ENCODE data around the gene ATP11A.

ATP11A gene

DNA sequence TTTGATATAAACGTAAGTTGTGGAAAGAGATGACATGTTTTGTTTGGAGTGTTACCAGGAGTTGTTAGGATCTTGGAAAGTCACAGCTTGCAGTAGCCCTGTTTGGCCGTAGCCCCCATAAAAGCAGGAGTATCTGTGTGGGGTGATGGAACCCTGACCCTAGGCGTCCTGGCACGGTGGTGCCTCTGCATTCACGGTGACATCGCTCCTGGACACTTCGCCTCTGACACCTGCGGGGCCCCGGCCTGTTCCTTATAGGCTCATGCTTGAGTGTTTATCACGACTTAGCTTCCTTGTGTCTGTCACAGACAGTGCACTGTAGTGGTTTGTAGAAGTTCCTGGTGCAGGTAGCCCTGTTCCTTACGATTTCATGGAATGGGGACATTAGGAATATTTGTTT, 74.2 kb downstream of the ATP11A start:
- DNase-seq: no peak

DNA sequence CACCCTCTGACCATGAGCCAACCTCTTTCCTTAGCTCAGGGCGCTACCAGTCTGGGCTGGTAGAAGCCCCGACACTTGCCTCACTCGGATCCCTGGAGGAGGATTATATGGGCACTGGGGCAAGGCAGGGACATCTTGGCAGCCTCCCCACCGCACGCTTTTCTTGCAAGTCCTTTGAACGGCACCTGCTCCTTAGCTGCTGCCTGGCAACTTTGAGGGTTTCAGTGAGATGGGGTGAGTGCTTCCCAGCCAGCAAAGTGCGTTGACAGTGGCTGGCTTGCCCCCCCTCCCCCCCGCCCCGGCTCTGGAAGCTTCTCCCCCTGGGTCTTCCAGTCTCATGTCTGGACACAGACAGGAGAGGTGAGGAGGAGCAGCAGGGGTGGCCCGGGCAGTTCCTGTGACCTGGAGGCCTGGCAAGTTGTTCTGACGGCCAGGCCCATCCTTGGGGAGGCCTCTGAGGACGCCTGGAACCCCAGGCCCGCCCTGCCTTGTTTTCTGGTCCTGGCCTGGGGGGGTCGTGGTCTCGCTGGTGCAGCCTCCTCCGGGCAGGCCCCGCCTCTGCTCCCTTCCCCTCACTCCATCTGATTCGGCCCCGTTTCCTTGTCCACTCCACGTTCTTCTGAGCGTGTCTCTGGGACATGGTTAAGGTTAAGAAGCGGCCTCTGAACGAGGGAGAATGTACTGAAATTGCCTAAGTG, 75.2 kb downstream of the ATP11A start:
- no peak for DNase-seq

DNA sequence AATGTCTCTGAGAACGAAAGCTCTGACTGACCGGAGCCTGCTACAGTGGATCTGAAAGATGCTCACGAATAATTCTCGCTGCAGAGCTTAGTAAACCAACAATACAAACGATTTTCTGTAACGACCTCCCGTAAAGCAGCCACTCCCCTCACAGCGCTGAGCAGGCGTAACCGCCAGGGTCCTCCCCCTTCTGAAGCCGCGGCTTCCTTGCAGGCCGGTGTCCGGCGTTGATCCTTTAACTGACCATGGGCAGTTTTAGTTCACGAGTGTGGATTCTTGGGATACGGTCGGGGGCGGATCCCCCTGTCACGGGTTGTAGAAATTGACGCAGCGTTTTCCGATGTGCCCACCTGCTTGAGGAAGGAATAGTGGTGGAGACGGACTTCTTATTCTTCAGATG, 75.9 kb downstream of the ATP11A start:
- no peak for DNase-seq

DNA sequence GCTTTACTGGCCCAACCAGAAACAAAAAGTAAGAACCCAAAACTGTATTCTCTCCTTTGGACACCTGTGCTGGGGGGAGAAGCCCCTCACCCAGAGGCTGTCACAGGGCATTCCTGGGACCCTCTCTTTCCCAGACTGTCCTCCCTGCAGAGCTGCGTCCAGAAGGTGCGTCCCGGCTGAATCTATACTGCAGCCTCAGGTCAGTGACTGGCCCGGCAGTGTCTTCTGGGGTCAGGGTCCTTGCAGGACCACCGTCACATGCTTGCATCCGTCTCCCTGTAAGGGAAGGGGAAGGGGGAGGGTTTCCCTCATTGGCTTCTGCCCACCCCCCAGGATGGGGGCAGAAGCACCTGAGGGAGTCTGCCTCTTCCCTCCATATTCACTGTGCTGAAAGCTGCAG, 76.5 kb downstream of the ATP11A start:
- no peak for DNase-seq

DNA sequence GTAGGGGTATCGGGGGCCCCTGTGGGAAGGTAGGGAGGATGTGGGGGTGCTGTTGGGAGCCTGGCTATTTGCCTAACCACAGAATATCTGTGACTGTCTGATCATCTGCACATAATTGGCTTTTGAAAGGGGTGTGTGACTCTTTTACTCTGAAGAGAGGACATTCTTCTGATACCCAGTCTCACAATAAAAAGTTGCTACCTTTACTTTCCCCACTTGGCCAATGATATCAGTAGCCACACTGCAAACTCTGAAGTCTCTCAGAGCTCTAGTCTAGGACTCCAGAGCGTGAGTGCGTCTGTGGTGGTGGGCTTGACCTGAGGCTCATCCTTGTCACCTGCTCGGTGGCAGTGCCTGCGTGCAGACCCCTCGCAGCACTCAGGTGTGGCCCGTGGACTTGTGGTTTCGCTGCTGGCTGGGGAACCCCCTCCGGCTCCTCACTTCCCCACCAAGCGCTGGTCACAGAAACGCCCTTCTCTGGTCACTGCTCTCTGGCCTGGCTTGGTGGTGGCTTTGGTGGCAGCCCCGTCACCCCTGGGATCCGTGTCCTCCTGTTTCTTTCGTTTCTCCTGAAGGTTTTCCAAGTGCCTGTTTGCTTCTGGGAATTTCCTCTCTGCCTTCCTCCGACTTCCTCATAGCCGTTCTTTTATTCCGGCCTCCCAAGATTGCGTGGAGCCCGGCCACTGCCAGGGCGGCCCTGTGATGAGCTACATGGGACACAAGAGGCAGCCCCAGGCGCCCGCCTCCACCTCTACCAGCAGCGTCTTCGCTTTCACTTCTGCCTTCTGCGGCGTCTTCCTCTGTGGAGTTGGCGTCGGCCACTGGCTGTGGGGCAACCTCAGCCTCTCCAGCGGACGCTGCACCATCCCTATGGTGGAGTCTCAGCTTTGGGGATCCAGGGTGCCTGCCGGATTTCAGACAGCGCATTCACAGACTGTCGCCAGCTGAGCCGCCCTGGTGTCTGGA, 78.0 kb downstream of the ATP11A start:
- no peak for DNase-seq

DNA sequence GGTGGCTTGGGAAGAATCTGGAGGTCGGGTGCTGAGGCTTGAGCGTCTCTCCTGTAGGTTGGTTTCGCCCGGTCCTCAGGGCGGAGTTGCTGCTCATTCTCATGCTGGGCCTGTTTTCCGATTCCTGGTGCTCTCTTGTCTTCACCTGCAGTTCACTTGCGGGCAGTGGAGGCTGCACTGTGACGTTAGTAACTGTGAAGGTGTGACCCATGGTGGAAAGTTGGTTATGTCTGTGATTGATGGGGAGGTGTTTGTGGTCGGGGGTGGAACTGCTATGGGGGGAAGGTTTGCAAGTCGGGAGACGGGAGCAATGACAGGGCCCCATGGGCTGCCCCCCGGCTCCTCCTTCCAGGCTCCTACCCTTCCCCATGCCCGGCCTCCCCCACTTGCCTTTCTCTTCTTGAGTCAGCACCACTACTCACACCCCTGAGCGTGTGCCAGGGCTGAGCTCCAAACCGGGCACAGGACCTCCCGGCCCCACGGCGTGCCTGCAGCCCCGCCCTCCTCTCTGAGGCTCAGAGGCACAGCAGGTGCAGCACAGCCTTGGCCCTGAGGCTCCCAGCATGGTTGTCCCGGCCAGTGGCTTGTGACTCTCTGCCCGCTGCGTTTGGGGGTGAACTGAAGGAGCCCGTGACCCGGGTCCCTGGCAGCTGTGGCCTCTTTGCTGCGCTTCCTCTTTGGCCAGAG, 79.1 kb downstream of the ATP11A start:
- DNase-seq: no peak

DNA sequence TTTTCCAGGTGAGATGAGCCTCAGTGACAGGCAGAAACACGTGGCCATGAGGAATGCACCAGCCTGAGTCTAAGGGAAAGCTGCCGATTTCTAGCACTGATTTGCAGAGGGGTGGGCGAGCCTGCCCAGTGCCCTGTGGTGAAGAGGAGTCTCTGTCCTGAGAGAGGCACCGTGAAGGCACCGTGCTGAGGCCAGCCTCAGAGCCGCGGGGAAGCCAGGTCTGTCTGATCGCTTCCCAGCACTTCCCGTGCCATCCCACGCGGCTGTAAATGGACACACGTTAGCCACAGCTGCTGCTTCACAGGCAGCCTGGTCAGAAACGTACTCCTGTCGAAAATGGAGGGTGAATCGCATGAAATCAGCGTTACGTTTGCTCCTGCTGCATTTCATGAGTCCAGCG, 79.8 kb downstream of the ATP11A start:
- no peak for DNase-seq

DNA sequence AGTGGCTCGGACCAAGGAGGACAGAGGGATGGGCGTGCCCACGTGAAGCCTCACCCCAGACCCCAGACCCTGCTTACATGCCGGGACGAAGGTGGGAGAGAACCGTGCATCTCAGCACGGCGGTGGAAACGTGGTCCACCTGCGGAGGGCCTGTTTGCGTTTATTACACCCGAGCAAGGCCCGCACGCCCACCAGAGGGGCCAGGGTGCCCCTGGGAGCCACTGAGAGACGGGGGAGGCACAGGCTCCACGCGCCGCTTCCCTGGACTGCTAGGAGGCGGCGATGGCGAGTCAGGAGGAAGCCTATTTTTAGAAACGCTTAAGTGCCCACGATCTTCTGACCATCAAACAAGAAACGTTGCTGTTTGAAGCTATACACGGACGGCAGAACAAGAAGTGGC, 80.7 kb downstream of the ATP11A start:
- no peak for DNase-seq

DNA sequence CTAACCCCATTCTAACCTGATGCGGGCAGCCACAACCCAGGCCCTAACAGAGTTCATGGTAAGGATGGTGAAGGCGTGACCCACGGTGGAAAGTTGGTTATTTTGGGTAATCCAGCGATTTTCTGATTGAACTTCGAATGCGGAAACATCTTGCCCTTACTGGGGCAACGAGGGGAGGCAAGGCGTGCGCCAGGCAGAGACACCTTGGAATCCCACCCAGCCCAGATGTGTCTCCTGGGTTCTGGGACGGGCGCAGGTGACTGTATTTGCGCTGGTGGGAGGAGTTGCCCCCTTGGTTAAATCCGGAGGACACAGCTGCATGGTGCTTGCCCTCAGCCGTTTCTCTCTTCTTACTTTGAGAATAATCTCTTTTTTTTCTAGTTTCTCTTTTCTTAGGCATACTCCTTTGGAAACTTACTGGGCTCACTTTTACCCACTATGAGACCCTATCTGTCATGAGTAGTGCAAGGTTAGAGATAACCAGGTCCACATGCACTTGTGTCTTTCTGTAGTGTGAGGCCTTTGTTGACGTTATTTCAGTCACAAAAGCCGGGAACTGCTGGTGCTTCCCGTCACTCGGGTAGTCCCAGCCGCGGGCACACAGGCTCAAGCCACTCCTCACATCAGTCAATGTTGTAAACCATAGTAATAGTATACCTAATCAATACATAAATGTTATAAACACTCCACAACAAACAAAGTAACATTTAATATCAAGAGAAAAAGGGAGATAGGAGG, 81.5 kb downstream of the ATP11A start:
- DNase-seq: no peak

DNA sequence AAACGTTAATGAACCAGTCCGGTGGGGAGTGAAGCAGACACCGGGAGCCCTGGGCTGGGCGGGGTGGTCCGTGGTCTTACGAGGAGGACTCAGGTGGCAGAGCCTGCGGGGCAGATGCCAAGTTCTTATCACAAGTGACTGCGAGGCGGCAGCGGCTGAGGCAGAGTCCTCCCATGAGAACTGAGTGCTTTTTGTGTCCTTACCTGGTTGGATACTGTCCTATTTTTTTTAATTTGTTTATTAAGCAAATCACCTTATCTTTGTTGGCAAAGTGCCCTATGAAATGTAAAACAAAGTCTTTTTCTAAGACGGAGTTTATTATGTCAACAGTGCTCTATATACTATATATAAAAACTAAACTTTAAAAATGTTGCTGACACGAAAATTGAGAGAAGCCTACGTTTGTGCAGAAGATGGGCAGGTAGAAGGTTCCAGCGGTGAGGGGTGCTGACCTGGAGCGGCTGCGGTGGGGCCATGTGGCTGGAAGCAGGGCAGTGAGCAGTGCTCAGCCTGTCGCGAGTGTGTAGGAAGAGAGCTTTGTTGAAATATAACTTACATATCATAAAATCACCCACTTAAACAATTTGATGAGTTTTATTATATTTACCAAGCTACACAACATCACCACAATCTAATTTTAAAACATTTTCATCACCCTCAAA, 82.2 kb downstream of the ATP11A start:
- DNase-seq: no peak

DNA sequence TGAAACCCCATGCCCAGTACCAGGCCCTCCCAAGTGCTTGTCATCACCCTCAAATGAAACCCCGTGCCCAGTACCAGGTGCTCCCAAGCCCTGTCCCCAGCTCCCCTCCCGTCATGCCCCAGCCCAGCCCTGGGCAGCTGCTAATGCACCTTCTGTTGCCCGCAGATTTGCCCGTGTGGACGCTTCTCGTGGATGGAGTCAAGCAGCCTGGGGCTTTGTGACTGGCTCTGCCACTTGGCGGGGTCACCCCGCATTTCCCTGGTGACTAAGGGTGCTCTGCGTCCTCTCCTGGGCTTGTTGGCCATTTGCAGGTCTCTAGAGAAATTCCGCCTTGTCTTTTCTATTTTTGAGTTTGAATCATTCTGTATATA, 82.7 kb downstream of the ATP11A start:
- DNase-seq: no peak

DNA sequence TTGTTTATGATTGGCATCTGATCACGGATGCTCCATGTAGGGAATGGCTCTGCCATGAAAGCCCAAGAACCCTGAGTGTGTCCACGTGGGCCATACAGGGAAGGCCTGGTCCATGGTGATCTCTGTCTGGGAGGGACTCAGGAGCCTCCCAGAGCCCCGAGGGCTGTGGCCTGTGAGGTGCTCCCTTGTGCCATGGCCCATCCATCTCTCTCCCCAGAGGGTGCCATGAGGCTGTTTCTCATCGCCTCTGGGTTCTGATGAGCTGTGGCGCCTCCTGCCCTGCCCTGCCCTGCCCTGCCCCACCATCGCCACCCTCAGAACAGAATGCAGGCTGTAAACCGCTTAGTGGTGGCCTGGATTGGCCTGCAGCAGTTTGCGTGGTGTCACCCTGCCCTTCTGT, 83.1 kb downstream of the ATP11A start:
- DNase-seq: no peak

DNA sequence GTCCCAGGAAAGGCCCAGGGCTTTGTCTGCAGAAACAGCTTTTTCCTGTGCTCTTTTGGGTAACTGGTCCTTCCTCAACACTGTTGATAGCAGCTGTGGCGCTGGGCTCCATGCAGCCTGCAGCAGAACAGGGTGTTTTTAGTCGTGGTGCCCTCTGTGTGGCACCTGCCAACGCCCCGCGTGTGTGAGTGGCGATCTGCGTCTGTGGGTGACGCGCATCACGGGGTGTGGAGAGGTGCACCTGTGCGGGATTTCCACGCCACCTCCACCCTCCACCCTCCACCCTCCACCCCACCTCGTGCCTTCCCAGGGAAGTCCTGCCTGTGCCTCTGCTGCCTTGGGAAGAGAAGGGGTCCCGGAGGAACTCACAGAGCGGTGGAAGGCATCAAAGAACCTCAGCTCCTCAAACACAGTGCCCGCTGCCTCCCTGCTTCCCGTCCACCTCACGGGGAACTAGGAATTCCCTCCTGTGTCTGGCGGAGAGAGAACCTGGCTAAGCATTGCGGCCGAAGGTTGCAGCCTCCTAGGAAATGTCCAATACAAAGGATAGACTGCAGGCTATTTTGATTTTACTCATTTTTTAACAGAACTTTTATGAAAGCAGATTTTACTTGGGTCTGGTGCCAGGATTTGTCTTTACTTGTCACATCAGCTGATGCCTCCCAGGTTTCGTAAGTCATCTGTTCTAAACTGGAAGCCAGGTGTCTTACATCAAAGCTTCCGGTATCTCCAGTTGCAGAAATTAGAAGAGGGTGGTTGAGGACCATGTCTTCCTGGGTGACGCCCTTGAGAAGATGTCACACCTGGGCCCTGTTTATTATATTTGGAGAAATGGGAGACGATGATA, 84.0 kb downstream of the ATP11A start:
- no peak for DNase-seq

DNA sequence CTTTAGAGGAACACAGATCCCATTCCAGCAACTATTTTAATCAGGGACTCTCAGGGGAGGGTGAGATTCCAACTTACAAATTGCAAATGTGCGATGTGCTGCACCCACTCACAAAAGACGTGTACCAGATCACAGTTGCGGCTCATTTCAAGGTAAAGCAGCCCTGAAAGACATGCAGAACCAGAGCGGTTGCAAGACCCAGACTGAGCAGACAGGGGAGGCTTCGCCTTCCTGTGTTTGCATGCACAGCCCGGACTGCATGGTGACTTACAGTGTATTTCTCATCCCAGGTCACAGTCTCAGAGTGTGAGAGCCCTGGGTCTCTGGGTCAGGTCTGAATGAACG, 84.6 kb downstream of the ATP11A start:
- DNase-seq: no peak

DNA sequence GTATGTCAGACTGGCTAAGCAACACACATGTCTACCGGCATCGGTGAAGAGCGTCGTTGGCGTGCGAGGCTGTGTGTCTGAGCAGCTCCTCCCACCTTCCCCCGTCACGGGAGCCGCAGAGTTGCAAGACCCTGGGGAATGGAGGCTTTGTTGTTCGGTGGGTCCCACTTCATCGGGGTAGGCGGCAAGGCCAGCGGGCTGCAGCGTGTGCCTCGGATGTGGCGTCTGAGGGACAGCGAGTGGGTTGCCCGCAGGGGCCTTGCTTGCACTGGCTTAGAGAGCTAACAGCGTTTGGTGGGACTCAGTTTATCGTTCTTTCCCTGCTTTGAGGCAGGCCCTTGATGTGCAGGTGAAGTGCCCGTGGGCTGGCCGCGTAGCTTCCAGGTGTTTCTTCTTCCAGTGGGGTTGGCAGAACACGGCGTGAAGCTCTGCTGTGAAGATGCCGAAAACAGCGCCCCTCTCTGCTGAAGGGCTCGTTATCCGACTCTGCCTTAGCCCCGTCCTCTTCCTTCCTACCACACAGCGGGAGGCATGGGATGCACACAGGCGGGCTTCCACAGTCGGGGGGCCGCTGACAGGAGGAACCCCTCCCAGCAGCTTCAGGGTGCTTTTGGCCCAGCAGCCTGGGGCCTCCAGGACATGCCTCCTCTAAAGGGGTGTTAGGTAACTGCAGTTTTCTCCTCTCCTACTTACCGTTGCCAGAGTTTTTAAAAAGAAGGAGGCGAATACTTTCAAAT, 85.2 kb downstream of the ATP11A start:
- no peak for DNase-seq

DNA sequence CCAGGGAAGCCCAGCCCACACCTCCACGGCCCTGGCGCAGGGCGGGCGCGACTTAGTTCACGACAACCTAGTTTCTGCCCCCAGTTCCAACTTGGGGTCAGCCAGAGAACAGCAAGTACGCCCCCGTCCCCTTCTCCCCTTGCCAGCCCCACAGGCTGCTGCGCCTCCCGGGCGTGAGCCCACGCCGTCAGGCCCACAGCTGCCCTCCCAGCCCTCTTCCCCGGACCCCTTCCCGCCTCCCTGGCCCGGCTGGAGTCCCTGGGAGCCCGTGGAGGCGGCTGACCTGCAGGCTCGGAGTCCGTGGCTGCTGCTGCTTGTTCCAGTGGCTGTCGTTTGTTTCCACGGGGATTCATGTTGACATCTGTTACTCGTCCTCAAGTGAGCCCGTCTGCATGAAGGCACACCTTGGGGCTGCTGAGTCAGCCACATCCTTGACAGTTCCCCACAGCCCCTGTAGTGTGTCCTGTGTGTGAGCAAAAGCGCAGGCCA, 86.0 kb downstream of the ATP11A start:
- no peak for DNase-seq

DNA sequence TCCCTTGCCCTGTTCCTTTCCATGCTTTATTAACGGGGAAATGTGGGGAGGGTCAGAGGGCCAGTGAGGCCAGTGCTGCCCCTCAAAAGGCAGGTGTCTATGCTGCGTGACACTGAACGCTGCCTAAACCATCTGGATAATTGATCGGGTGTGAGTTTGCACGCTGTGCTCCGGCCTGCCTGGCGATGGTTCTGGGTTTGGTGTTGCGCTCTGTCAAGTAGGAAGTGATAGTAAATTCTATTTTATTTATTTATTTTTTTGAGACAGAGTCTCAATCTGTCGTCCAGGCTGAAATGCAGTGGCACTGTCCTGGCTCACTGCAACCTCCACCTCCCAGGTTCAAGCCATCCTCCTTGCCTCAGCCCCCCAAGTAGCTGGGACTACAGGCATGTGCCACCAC, 86.5 kb downstream of the ATP11A start:
- no peak for DNase-seq

DNA sequence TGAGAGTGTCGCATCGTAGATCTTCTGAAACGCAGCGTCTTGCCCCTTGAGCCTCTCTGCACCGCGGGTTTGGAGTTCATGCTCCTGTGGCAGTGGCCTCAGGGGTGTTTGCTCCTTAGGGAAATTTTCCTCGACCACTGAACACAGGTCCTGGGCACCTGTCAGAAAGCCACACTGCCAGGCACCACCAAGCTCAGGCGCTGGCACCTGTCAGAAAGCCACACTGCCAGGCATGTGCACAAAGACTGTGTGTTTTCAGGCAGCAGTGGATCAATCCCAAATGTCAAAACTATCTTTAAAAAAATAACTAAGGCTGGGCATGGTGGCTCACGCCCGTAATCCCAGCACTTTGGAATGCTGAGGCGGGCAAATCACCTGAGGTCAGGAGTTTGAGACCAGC, 87.1 kb downstream of the ATP11A start:
- DNase-seq: no peak

DNA sequence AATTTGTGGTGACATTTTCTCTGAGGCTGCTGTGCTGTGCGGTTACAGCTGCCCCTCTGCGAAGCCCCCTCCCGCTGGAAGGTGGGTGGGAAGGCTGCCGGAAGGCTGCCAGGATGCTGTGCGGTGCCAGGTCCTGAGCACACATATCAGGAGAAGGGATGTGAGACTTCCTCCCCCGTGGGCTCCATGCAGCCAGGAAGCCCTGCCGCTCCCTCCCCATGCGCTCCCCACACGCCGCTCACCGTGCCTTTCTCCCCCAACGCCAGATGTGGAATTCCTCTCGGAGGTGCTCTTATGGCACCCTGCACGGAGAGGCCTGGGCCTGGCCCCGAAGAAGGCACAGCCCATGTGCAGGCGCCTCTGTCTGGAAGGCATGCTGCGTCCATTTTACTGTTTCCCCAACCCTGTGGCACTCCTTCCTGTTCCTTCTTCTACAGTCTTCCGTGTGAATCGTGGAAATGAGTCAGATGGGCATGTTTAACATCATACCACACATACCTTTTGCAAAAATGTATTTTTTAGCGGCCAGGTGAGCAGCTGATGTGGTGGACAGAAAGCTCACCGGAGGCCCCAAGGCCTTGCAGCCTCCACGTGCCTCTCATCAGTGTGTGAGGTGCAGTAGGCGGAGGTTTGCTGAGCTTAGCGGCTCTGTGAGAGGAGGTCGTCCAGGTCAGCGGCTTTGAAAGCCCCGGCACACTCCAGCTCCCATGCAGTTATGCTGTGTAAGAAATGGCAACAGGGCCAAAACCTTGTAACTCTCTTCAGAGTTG, 88.0 kb downstream of the ATP11A start:
- no peak for DNase-seq
